22Rv1 (cell line): ENCODE data around the gene ZNF337.

Experiments
- ZFX ChIP-seq: fragments of 450-650 bp; IDR thresholded peaks from 2 replicates; pipeline ENCODE4 v1.6.1; 2017; ENCODE audit warnings: antibody characterized with exemption, borderline replicate concordance
- TF ChIP-seq, protein P1 (sequence below): fragments of 450-650 bp; IDR thresholded peaks from 2 replicates; pipeline ENCODE4 v1.5.1; 2017; ENCODE audit warnings: mild to moderate bottlenecking

DNA sequence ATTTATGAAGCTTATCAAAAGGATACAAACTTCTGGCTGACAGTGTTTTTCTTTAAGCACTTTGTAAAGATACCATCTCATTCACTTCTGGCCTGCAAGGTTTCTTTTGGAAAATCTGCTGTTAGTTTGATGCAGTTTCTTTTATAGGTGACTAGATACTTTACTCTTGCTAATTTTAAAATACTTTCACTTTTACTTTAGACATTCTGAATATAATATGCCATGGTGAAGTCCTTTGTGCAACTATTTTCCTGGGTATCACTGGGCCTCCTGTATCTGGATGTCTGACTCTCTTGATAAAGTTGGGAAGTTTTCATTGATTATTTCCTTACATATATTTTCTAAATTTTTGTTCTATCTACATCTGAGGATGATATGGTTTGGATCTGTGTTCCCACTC, 29.0 kb upstream of the ZNF337 start:
- TF ChIP-seq, protein P1, sequence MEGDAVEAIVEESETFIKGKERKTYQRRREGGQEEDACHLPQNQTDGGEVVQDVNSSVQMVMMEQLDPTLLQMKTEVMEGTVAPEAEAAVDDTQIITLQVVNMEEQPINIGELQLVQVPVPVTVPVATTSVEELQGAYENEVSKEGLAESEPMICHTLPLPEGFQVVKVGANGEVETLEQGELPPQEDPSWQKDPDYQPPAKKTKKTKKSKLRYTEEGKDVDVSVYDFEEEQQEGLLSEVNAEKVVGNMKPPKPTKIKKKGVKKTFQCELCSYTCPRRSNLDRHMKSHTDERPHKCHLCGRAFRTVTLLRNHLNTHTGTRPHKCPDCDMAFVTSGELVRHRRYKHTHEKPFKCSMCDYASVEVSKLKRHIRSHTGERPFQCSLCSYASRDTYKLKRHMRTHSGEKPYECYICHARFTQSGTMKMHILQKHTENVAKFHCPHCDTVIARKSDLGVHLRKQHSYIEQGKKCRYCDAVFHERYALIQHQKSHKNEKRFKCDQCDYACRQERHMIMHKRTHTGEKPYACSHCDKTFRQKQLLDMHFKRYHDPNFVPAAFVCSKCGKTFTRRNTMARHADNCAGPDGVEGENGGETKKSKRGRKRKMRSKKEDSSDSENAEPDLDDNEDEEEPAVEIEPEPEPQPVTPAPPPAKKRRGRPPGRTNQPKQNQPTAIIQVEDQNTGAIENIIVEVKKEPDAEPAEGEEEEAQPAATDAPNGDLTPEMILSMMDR: no peak
- TF ChIP-seq ZFX: no peak
